MCF 10A (cell line): ENCODE measurements around the gene ATXN7L1. TPM values are rescaled to one million over a fixed set of nuclear protein-coding genes. Genes with fewer than 3 reads are reported as not detected.
"Not testable (repeated sequence)": the region's sequence is repeated elsewhere in the genome, so short reads cannot be mapped to it uniquely, and the experiment has no call there.

Experiments used
- BruUV-seq: library from RNA; stranded (reverse); fragments of 400-500 nt; replicated peaks from 2 replicates; lab custom pipeline; 2021; lab: Mats Ljungman, UMichigan
- CTCF ChIA-PET: fragments of 300-600 bp; sonication (Branson Sonifier 250); formaldehyde crosslinking; extraction: SDS; loops from one replicate; lab custom pipeline; 2021; ENCODE audit warnings: antibody characterized with exemption, inconsistent platforms; lab: Yijun Ruan, JAX
- POLR2A ChIA-PET: fragments of 300-600, 350-650 bp; sonication (Branson Sonifier 250); formaldehyde crosslinking; extraction: SDS; loops from one replicate; lab custom pipeline; 2020; ENCODE audit warnings: antibody characterized with exemption, inconsistent platforms; lab: Yijun Ruan, JAX
- DNase-seq: peaks from one replicate; pipeline ENCODE4 v3.0.0-alpha.2; 2018; ENCODE audit not compliant: unreplicated experiment
- H3K27ac Mint-ChIP-seq: one replicate; pipeline ENCODE4 v1.8.0; 2022; ENCODE audit warnings: mild to moderate bottlenecking, low read depth, mixed read lengths; ENCODE audit not compliant: unreplicated experiment
- H3K27me3 Mint-ChIP-seq: one replicate; pipeline ENCODE4 v1.8.0; 2022; ENCODE audit warnings: mixed read lengths; ENCODE audit not compliant: insufficient read depth, unreplicated experiment
- H3K36me3 Mint-ChIP-seq: one replicate; pipeline ENCODE4 v1.8.0; 2022; ENCODE audit warnings: mild to moderate bottlenecking, moderate library complexity, mixed read lengths; ENCODE audit not compliant: insufficient read depth, unreplicated experiment
- H3K4me1 Mint-ChIP-seq: one replicate; pipeline ENCODE4 v1.8.0; 2022; ENCODE audit warnings: mixed read lengths; ENCODE audit not compliant: insufficient read depth, unreplicated experiment
- H3K4me3 Mint-ChIP-seq: one replicate; pipeline ENCODE4 v1.8.0; 2022; ENCODE audit warnings: mild to moderate bottlenecking, moderate library complexity, mixed read lengths; ENCODE audit not compliant: unreplicated experiment
- H3K9me3 Mint-ChIP-seq: one replicate; pipeline ENCODE4 v1.8.0; 2022; ENCODE audit warnings: mixed read lengths; ENCODE audit not compliant: unreplicated experiment
- intact Hi-C: fragments of 100-400 bp; cut with micrococcal nuclease; formaldehyde crosslinking; loops from 2 replicates; pipeline ENCODE4 v1.14.1; 2022
- total RNA-seq: library from RNA; stranded (reverse); gene quantifications from 2 replicates; pipeline ENCODE4 v1.2.3, GENCODE V29; 2022
- TF ChIP-seq, protein P1 (sequence below): fragments of 200-600 bp; IDR thresholded peaks from one replicate; pipeline ENCODE4 v1.8.0; 2022; ENCODE audit warnings: antibody characterized with exemption, mild to moderate bottlenecking; ENCODE audit not compliant: unreplicated experiment

The ATXN7L1 gene
- total RNA-seq, 1 experiment from 2014 or later: 10.0 TPM

DNA sequence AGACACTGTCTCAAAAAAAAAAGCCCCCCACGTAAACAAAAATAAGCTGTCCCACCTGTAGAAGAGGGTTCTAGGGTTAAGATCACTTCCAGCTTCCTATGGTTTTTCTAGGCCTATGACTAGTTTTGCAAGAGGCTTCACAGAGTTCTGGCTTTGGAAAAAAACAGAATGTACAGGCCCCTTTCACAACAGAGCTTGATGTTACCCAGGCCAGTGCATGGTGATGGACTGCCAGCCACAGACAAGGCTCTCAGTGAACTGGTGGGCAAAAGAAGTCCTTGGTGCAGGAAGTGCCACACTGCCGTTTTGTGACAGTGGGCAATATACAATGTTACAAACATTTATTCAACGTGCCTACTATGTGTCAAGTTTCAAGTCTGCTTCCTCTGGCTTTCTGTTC is 276.8 kb downstream of the ATXN7L1 start:
- TF ChIP-seq, protein P1, sequence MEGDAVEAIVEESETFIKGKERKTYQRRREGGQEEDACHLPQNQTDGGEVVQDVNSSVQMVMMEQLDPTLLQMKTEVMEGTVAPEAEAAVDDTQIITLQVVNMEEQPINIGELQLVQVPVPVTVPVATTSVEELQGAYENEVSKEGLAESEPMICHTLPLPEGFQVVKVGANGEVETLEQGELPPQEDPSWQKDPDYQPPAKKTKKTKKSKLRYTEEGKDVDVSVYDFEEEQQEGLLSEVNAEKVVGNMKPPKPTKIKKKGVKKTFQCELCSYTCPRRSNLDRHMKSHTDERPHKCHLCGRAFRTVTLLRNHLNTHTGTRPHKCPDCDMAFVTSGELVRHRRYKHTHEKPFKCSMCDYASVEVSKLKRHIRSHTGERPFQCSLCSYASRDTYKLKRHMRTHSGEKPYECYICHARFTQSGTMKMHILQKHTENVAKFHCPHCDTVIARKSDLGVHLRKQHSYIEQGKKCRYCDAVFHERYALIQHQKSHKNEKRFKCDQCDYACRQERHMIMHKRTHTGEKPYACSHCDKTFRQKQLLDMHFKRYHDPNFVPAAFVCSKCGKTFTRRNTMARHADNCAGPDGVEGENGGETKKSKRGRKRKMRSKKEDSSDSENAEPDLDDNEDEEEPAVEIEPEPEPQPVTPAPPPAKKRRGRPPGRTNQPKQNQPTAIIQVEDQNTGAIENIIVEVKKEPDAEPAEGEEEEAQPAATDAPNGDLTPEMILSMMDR: no peak
- no peak for DNase-seq
- peak overlapping the region; percentile 64 for H3K27ac Mint-ChIP-seq
- H3K9me3 Mint-ChIP-seq: no peaks in the 10 kb centered on the region
- H3K36me3 Mint-ChIP-seq: no peaks in the 10 kb centered on the region
- H3K4me3 Mint-ChIP-seq: no peak overlapping the region
- POLR2A ChIA-PET: no interaction called here
- BruUV-seq: no TSS peak
- intact Hi-C loops: no loop called here
- no peaks in the 10 kb centered on the region for H3K27me3 Mint-ChIP-seq
- H3K4me1 Mint-ChIP-seq: peaks cover 6% of the 10 kb centered on the region
- CTCF ChIA-PET: interaction anchor here (0.6 kb wide), 1 partner anchor 673 kb away, joined by 3 read pairs; no protein-coding TSS in a partner anchor

DNA sequence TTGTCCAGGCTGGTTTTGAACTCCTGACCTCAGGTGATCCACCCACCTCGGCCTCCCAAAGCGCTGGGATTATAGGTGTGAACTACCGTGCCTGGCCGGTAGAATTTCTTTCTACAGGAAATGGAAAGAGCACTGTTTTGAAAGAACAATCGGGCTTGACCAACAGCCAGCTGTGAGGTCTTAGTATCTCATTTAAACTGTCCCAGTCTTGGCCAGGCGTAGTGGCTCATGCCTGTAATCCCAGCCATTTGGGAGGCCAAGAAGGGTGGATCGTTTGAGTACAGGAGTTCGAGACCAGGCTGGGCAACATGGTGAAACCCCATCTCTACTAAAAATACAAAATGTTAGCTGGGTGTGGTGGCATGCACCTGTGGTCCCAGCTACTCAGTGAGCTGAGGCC is 277.3 kb downstream of the ATXN7L1 start:
- BruUV-seq, H3K4me3 Mint-ChIP-seq, H3K9me3 Mint-ChIP-seq, H3K36me3 Mint-ChIP-seq, H3K27me3 Mint-ChIP-seq, CTCF ChIA-PET, H3K4me1 Mint-ChIP-seq, H3K27ac Mint-ChIP-seq, intact Hi-C loops, POLR2A ChIA-PET, DNase-seq: not testable (repeated sequence)

DNA sequence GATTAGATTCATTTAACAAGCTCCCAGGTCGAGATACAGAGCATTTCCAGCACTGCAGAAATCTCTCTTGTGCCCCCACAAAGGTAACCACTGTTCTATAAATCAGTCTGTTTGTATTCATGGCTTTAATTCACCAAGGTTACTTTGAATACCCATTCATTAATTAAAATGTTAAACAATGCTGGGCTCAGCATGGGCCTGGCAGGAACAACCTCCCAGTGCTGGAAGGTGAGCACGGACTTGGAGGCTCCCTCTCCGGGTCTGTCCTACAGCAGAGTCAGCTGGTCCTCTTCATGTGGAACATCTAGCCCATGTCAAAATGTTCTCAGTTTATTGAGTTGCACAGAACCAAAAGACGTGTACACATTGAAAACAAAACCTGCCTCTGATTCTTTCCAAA is 279.5 kb downstream of the ATXN7L1 start:
- ChIA-PET CTCF (interaction anchor here (0.5 to 0.8 kb wide), 3 partner anchors 10 to 587 kb away, joined by 3 to 4 read pairs (median 3); no protein-coding TSS in a partner anchor), POLR2A (no interaction called here)
- no peaks in the 10 kb centered on the region for H3K9me3 Mint-ChIP-seq
- H3K36me3 Mint-ChIP-seq: no peaks in the 10 kb centered on the region
- no peaks in the 10 kb centered on the region for H3K27me3 Mint-ChIP-seq
- intact Hi-C loops: no loop called here
- H3K4me3 Mint-ChIP-seq: no peak overlapping the region
- no peak overlapping the region for H3K27ac Mint-ChIP-seq
- H3K4me1 Mint-ChIP-seq: peaks cover 6% of the 10 kb centered on the region
- no TSS peak for BruUV-seq
- TF ChIP-seq, protein P1: no peak
- no peak for DNase-seq

DNA sequence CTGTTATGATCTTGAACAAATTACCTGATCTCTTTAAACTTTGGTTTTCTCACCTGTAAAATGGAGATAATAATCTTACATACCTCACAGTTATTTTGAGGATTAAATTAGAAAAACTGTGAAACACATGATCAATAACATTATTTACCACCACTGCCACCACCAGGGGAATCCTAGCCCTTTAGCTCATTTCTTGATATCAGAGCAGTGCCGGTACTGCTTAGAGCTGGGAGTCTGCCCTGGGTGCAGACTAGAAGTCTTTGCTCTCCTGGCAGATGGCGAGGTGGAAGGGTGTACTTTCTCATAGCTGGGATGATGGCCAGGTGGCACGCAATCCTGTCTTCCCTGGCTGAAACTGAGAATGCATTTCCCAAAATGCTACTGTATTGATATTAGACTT is 282.4 kb downstream of the ATXN7L1 start:
- Mint-ChIP-seq H3K9me3 (no peaks in the 10 kb centered on the region), H3K27ac (no peak overlapping the region), H3K4me3 (no peak overlapping the region), H3K4me1 (no peaks in the 10 kb centered on the region), H3K27me3 (no peaks in the 10 kb centered on the region), H3K36me3 (no peaks in the 10 kb centered on the region)
- ChIA-PET POLR2A (interaction anchor here (0.5 kb wide), 1 partner anchor 10 kb away, joined by 3 read pairs; no protein-coding TSS in a partner anchor), CTCF (interaction anchor here (0.6 to 1.0 kb wide), 5 partner anchors 10 to 1503 kb away, joined by 3 to 4 read pairs (median 3); no protein-coding TSS in a partner anchor)
- TF ChIP-seq, protein P1: no peak
- intact Hi-C loops: no loop called here
- DNase-seq: no peak
- no TSS peak for BruUV-seq
